Measurements from ENCODE around the gene EARS2. TPM values are rescaled to one million over a fixed set of nuclear protein-coding genes. Genes with fewer than 3 reads are reported as not detected.

EARS2 gene
- total and polyA plus RNA-seq, 9 of the 15 experiments (the other 6 are each of a cell fraction or from before 2014, with no cell fraction given) = 17.6 to 58.6 (median 36.3) TPM

DNA sequence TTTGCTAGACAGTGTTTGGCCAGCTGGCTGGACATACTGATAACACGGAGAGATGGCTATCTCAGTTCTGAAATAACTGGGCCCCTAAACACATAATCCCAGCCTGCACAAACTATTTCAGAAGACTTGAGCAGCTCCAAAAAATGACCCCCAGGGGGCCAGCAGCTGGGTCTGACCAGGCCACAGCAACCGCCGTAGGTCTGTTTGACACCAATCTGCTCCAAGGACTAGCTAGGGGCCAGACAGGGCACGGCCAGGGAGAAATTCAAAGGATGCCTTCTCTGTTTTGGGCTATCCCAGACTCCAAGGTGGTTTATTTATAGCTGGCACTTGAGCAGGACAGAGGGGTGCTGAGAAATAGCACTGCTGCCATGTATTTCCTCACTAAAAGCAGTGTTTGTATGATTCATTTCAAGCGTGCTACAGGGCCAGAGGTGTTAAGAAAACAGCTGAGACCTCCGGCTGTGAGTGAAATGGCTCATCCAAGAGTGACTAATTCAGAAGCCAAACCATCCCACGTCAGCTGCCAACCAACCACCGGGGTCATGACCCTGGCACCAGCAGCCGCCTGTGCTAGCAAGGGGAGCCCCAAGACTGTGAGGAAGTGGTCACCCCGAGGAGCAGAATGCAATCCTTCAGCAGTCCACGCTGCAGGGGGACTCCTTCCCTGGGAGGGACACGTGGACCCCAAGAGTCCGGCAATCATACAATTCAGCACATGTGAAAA lies 52.5 kb downstream of the EARS2 start (continued):
- TF ChIP-seq, protein P1, sequence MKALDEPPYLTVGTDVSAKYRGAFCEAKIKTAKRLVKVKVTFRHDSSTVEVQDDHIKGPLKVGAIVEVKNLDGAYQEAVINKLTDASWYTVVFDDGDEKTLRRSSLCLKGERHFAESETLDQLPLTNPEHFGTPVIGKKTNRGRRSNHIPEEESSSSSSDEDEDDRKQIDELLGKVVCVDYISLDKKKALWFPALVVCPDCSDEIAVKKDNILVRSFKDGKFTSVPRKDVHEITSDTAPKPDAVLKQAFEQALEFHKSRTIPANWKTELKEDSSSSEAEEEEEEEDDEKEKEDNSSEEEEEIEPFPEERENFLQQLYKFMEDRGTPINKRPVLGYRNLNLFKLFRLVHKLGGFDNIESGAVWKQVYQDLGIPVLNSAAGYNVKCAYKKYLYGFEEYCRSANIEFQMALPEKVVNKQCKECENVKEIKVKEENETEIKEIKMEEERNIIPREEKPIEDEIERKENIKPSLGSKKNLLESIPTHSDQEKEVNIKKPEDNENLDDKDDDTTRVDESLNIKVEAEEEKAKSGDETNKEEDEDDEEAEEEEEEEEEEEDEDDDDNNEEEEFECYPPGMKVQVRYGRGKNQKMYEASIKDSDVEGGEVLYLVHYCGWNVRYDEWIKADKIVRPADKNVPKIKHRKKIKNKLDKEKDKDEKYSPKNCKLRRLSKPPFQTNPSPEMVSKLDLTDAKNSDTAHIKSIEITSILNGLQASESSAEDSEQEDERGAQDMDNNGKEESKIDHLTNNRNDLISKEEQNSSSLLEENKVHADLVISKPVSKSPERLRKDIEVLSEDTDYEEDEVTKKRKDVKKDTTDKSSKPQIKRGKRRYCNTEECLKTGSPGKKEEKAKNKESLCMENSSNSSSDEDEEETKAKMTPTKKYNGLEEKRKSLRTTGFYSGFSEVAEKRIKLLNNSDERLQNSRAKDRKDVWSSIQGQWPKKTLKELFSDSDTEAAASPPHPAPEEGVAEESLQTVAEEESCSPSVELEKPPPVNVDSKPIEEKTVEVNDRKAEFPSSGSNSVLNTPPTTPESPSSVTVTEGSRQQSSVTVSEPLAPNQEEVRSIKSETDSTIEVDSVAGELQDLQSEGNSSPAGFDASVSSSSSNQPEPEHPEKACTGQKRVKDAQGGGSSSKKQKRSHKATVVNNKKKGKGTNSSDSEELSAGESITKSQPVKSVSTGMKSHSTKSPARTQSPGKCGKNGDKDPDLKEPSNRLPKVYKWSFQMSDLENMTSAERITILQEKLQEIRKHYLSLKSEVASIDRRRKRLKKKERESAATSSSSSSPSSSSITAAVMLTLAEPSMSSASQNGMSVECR (CRISPR knock-in tag; IDR thresholded peaks at IDR 0.05) = no peak
- TF ChIP-seq SRF (CRISPR knock-in tag; IDR thresholded peaks at IDR 0.05) (no peak), ARID1B (IDR thresholded peaks at IDR 0.05) (peak; percentile 59; the same call in 1 of the 2 replicates), TAF9B (IDR thresholded peaks at IDR 0.05; ENCODE audit: partially characterized antibody) (peak; percentile 87), MCM5 (IDR thresholded peaks at IDR 0.05; ENCODE audit: low read depth) (no peak), BDP1 (IDR thresholded peaks at IDR 0.05; ENCODE audit: insufficient read depth, insufficient read length) (no peak), CBFA2T2 (conservative IDR thresholded peaks at IDR 0.05) (peak; percentile 22), SAFB (IDR thresholded peaks at IDR 0.05; ENCODE audit: borderline replicate concordance, low read depth, low read length) (no peak), ZNF584 (CRISPR knock-in tag; IDR thresholded peaks at IDR 0.05; ENCODE audit: low read depth) (no peak), RBM22 (IDR thresholded peaks at IDR 0.05; ENCODE audit: low read depth, low read length, poor library complexity, severe bottlenecking) (no peak), EWSR1 (IDR thresholded peaks at IDR 0.05; ENCODE audit: borderline replicate concordance, low read depth, partially characterized antibody) (no peak), RNF2 (IDR thresholded peaks at IDR 0.05) (no peak)
- TF ChIP-seq, protein P2, sequence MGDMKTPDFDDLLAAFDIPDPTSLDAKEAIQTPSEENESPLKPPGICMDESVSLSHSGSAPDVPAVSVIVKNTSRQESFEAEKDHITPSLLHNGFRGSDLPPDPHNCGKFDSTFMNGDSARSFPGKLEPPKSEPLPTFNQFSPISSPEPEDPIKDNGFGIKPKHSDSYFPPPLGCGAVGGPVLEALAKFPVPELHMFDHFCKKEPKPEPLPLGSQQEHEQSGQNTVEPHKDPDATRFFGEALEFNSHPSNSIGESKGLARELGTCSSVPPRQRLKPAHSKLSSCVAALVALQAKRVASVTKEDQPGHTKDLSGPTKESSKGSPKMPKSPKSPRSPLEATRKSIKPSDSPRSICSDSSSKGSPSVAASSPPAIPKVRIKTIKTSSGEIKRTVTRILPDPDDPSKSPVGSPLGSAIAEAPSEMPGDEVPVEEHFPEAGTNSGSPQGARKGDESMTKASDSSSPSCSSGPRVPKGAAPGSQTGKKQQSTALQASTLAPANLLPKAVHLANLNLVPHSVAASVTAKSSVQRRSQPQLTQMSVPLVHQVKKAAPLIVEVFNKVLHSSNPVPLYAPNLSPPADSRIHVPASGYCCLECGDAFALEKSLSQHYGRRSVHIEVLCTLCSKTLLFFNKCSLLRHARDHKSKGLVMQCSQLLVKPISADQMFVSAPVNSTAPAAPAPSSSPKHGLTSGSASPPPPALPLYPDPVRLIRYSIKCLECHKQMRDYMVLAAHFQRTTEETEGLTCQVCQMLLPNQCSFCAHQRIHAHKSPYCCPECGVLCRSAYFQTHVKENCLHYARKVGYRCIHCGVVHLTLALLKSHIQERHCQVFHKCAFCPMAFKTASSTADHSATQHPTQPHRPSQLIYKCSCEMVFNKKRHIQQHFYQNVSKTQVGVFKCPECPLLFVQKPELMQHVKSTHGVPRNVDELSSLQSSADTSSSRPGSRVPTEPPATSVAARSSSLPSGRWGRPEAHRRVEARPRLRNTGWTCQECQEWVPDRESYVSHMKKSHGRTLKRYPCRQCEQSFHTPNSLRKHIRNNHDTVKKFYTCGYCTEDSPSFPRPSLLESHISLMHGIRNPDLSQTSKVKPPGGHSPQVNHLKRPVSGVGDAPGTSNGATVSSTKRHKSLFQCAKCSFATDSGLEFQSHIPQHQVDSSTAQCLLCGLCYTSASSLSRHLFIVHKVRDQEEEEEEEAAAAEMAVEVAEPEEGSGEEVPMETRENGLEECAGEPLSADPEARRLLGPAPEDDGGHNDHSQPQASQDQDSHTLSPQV (IDR thresholded peaks at IDR 0.05) = no peak
- TF ChIP-seq, protein P3, sequence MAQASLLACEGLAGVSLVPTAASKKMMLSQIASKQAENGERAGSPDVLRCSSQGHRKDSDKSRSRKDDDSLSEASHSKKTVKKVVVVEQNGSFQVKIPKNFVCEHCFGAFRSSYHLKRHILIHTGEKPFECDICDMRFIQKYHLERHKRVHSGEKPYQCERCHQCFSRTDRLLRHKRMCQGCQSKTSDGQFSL (CRISPR knock-in tag; IDR thresholded peaks at IDR 0.05) = no peak
- TF ChIP-seq, protein P3 (tag; IDR thresholded peaks at IDR 0.05) = no peak
